GM18507 (cell line): ENCODE results near the gene ZNF780B.

ENCODE experiments used
- DNase-seq: peaks from one replicate; pipeline ENCODE4 v3.0.0; 2011; ENCODE audit warnings: low read depth; ENCODE audit not compliant: insufficient read length; ENCODE audit errors: extremely low spot score
- FAIRE-seq: peaks from 2 replicates; lab custom pipeline; 2011; peaks lifted over from hg19 to GRCh38; lab: Jason Lieb, UNC

ZNF780B gene

DNA sequence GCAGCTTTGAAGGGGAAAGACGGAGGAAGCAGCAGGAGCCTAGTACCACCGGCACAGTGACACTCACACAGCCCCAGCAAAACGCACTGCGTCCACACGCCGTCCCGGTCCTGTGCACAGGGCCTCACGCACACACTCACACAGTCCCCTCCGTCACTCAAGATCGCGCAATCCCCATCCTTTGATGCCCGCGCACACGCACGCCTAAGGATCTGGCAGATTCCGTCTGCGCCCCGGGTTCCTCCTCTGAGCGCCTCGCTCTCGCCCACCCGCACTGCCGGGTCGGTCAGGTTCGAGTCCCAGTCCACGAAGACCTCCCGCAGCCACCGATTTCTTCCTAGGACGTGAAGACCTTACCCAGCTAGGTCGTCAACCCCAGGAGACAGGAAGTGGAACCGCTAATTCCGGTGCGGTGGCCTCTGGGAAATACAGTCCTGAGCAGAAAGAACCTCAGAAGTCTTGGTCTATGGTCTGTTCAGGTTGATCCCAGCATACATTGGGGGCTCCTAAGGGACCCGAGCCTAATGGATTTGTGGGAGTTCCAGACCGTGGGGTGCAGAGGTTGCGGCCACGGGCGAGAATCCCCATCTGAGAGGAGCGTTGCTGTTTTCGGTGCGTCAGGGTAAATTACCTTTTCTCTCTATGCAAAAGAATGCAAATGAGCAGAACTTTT, at the start of gene ZNF780B:
Gene ZNF780B, minus strand, starts transcription at position 400 of the 673 bp plus-strand sequence. CDS start 5,899 bp downstream, outside the sequence.
- peak; percentile 49 for DNase-seq
- peak; percentile 94 for FAIRE-seq

DNA sequence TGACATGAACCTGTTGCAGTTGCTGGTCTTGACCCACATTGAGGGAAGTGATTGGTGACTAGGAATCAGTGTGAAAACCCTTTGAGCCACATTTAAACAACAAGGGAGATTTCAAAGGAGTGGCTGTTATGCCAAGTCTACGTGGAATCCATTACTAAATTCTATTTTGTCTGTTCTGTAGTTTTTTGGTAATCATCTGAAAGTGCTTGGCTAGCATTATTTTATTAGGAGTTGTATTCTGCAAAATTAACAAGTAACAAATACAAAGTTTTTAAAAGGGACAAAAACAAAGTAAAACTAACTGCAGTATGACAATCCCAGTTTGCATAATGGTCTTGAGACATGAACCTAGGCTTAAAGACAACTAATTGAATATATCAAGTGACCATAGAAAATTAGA, 48.7 kb upstream of the ZNF780B start:
- FAIRE-seq (no peak), DNase-seq (no peak)

DNA sequence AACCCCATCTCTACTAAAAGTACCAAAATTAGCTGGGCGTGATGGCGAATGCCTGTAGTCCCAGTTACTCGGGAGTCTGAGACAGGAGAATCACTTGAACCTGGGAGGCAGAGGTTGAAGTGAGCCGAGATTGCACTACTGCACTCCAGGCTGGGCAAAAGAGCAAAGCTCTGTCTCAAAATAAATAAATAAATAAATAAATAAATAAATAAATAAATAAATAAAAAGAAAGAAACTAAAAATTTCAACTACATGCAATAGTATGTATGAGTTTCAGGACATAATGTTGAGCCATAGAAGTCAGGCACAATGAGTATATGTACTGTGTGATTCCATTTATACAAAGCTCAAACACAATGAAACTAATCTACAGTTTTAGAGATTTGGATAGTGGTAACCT, 47.6 kb upstream of the ZNF780B start:
- no peak for FAIRE-seq
- no peak for DNase-seq

DNA sequence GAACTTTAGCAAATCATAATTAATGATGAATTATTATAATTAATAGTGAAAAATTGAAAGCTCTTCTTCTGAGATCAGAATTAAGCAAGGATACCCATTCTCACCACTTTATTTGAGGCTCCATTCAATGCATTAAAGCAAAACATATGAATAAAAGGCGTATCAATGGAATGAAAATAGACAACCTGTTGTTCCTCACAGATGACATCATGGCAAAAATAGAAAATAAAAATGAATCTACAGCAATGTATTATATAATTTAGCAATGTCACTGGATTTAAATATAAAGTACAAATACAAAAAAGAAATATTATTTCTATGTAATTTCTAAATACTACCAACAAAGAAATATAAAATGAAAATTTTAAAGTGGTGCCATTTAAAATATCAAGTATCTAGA, 45.8 kb upstream of the ZNF780B start:
- FAIRE-seq = no peak

DNA sequence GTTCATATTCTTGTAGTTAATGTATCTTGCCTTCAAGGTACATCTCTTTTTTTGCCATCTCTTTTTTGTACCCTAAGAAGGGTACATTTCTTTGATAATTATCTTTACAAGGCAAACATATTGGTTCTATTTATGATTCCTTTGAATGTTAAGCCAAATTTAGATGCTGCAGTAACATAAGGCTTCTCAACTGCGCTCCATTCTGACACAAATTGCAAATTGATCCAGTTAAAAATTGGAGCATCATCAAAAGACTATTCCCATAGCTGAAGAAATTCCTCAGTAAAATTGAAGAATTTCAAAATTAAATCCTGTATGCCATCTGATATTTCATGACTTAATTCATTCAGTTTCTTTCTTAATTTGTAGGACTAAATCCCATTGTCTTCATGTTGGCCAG, 37.4 kb upstream of the ZNF780B start:
- DNase-seq = no peak
- no peak for FAIRE-seq

More for the DNA sequence above, 45.8 kb upstream of the ZNF780B start:
- no peak for DNase-seq

DNA sequence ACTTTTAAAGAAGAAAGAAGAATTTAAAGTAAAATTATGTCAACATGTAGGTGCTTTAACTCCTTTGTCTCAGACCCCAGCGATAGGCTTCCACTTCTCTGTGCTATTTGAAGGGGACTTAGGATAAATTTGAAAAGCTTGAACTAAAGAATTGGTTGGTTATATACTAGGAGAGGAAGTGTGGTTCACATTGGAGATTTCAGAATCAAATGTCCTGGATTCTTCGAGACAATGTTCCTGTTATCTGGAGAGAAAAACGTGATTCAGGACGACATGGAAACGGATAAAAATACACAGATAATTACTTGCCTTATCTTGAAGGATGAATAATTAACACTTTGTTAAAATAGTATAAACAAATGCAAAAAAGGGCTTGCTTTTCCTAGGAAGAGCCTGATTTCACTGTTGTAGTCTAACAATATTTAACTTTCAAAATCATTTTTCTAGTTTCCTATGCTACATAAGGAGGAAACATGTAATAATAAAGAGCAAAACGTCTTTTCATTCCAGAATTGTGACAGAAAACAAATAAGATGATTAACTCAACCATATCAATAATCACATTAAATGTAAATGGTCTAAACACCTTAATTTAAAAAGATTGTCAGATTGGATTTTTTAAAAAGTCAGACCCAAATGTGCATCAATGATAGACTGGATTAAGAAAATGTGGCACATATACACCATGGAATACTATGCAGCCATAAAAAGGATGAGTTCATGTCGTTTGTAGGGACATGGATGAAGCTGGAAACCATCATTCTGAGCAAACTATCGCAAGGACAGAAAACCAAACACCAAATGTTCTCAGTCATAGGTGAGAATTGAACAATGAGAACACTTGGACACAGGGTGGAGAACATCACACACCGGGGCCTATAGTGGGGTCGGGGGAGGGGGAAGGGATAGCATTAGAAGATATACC, 35.4 kb upstream of the ZNF780B start:
- DNase-seq (no peak), FAIRE-seq (peak; percentile 58)

DNA sequence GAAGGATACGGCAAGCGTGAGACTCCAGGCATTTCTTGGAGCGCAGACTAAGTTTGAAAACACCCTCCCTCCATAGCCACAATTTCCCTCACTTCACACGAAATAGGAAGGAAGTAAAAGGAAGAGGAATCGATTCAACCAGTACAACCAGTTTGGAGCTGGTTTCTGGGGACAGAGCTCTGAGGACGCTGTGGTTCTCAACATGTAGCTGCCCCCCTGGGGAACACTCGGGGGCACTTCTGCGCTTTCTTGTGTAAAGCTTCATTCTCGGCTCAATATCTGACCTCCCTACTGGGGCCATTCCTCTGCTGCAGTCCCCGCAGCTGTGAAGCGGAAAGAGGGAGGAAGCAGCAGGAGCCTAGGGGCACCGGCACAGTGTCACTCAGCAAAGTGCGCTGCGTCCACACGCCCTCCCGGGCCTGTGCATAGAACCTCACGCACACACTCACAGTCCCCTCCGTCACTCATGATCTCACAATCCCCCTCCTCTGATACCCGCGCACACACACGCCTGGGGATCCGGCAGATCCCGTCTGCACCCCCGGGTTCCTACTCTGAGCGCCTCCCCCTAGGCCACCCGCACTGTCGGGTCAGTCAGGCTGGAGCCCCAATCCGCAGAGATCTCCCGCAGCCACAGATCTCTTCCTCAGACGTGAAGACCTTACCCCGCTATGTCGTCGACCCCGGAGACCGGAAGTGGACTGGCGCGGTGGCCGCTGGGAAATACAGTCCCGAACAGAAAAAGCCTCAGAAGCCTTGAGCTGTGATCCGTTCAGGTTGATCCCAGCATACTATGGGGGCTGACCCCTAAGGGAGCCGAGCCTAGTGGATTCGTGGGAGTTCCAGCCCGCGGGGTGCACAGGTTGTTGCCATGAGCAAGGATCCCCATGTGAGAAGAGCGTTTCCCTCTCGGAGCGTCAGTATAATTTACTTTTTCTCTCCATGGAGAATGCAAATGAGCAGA, 34.5 kb upstream of the ZNF780B start, which contains the start of gene ZNF780A:
Gene ZNF780A, minus strand, starts transcription at position 703 of the 964 bp plus-strand sequence. CDS start 6,190 bp downstream, outside the sequence.
- peak; percentile 96 for FAIRE-seq
- peak; percentile 55 for DNase-seq

DNA sequence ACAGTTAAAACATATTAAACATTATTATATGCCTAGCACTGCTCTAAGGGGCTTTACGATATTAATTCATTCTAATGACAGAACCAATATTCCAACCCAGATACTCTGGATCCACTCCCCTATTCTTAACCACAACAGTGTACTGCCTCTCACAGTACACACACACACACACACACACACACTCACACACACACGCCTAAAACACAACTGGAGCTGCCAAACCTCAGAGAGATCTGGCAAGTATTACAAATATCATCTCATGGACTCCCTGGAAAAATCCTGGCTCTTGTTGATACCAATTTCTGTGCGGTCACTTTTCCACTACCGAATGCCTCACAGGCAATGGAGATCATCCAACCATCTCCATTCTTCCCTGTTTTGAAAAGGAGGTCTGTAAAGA, 33.4 kb upstream of the ZNF780B start:
- DNase-seq (no peak), FAIRE-seq (no peak)

DNA sequence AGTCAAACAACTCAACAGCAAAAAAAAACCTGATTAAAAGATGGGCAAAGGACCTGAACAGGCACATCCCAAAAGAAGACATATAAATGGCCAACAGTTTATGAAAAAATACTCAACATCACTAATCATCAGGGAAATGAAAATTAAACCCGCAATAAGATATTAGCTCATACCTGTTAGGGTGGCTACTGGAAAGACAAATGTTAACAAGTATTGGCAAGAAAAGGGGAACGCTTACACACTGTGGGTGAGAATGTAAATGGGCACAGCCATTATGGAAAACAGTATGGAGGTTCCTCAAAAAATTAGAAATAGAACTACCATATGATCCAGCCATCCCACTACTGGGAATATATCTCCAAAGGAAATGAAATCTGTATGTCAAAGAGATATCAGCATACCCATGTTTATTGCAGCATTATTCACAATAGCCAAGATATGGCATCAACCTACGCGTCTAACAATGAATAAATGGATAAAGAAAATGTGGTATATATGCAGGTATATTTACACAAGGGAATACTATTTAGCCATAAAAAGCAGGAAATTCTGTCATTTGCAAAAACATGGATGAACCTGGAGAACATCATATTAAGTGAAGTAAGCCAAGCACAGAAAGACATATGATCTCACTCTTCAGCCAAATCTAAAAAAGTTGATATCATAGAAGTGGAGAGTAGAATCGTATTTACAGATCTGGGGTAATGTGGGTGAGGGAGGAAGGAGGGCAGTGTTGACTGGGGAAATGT, 32.4 kb upstream of the ZNF780B start:
- DNase-seq (no peak), FAIRE-seq (no peak)

DNA sequence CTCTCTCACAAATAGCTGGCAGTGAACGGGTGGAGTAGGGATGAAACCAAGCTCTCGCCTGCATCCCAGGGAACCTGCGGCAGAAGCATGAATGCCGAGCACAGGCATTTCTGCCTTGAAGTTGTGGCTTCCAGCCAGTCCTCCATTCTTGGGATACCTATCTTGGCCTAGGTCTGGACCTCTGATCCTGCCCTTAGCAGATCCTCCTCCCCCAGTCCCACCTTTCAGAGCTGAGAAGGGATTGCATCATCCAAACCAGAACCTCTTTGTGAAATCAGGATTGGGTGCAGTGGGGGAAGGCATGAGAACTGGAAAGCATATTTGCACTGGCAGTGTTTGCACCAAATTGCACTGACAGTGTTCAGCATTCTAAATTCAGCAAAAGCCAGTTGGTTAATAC, 28.9 kb upstream of the ZNF780B start:
- FAIRE-seq (no peak), DNase-seq (no peak)

DNA sequence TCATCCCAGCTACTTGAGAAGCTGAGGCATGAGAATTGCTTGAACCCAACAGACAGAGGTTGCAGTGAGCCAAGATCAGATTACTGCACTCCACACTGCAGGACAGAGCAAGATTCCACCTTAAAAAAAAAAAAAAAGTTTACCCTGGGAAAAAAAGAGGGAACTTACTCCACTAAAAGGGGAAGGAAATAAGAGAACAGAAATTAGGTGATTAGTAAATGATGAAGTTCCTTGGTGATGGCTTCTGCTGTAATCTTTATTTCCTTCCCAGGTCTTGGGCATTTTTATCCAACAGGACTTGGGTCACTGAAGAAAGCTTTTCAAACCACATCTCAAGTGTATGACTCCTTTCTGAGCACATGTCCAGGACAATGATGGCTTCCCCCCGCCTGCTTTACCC, 25.4 kb upstream of the ZNF780B start:
- DNase-seq (no peak), FAIRE-seq (no peak)

DNA sequence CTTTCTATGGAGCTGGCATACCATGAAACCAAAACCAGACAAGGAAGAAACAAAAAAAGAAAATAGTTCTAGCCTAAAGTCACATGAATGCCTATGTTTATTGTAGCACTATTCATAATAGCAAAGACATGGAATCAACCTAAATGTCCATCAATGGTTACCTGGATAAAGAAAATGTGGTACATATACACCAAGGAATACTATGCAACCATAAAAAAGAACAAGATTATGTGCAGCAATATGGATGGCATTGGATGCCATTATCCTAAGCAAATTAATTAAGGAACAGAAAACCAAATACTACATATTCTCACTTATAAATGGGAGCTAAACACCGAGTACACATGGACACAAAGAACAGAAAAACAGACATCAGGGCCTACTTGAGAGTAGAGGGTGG, 24.3 kb upstream of the ZNF780B start:
- DNase-seq = no peak
- FAIRE-seq = no peak

DNA sequence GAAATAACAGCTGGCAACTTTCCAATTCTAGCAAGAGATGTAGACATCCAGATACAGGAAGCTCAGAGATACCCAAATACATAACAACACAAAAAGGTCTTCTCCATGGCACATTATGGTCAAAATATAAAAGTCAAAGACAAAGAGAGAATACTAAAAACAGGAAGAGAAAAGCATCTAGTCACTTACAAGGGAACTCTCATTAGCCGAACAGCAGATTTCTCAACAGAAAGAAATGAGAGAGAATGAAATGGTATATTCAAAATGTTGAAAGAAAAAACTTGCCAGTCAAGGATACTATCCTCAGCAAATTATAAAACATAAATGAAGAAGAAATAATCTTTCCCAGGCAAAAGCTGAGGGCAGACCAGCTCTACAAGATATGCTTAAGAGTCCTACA, 22.3 kb upstream of the ZNF780B start:
- DNase-seq (no peak), FAIRE-seq (no peak)

DNA sequence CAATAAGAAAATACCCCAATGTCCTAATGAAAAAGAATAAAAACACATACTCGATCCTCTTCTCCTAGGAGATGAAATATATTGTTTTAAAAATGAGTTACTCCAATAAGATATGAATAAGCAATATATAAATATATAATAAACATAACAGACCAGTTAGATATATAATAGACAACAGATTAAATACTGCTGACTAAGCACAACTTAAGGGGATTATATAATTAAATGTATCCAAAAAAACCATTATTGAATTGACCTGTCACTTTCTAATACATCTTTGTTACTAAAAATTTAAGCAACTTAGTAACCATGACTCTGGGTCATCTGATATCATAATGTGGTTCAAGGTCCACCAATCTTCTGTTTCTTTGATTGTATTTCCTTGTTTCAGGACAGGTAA, 14.0 kb upstream of the ZNF780B start:
- FAIRE-seq (no peak), DNase-seq (no peak)

DNA sequence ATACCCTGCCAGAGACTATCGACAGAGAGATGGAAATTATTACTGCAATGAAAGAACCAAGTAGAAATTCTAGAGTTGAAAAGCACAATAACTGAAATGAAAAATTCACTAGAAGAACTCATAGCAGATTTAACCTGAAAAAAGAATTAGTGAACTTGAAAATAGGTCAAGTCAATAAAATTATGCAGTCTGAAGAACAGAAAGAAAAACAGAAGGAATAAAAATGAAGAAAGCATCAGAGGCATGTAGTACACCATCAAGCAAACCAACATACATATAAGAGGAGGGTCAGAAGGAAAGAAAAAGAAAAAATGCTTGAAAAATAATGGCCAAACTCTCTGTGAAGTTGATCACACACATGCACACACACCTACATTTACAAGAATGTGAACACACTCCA, 3.6 kb upstream of the ZNF780B start:
- FAIRE-seq (no peak), DNase-seq (no peak)

DNA sequence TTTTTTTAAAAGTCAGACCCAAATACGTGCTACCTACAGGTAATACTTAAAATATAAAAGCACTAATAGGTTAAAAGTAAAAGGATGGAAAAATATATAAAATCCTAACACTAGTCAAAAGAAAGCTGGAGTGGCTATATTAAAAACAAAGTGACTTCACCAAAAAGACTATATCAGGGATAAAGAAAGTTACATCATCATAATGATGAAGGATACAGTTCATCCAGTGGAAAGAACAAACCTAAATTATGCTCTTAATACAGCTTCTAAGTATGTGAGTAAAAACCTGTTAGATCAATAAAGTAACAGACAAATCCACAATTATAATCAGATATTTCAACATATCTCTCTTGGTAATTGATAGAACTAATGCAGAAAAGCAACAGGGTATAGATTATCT, 1.1 kb upstream of the ZNF780B start:
- DNase-seq (no peak), FAIRE-seq (no peak)

DNA sequence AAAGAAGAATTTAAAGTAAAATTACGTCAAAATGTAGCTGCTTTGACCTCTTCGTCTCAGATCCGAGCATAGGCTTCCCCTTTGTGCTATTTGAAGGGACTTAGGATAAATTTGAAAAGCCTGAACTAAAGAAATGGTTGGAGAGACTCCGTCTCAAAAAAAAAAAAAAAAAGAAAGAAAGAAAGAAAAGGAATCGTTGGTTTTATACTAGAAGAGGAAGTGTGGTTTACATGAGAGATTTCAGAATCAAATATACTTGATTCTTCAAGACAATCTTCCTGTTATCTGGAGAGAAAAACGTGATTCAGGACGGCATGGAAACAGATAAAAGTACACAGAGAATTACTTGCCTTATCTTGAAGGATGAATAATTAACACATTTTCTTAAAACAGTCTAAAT, 474 bp upstream of the ZNF780B start:
- FAIRE-seq = no peak
- no peak for DNase-seq

DNA sequence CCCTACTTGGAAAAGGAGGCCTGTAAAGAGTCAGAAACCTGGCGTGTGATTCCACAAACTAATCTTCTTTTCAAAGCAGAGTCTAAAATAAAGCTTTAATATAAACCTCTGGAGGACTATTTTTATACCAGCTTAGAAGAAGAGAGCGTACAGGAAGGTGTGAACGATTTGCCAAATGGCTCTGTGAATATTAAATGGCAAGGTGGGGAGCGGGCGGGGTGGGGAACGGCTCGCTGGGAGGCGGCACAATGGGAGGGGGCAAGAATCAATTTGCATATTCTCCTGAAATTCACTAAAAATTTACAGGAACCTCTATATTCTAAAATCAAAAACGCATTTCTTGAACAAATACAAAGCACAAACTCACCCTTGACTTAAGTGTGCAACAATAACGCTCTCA, 982 bp downstream of the ZNF780B start:
- no peak for FAIRE-seq
- DNase-seq = no peak

DNA sequence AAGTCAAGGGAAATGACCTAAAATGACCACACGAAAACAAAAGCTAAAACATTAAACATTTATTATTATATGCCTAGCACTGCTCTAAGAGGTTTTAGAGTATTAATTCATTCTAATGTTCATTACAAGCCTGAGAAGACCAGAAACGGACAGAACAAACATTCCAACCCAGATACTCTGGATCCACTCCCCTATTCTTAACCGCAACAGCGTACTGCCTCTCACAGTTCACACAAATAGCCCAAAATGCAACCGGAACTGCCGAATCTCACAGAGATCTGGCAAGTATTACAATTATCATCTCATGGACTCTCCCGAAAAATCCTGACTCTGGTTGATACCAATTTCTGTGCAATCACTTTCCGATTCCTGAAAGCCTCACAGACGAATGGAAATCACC, 1.4 kb downstream of the ZNF780B start:
- FAIRE-seq (no peak), DNase-seq (no peak)
